OCI-M2 (cell line): ENCODE measurements around the gene SGIP1.
A peak's percentile ranks its signal among the peaks of the same experiment; 100 is the strongest.
"Not testable (repeated sequence)": the region's sequence is repeated elsewhere in the genome, so short reads cannot be mapped to it uniquely, and the experiment has no call there.

ENCODE experiments used
- DNase-seq: peaks from one replicate; lab custom pipeline; 2025; ENCODE audit not compliant: unreplicated experiment; lab: John Stamatoyannopoulos, UW

The SGIP1 gene

GRCh38 chr1:66728021-66728420 is 194.1 kb downstream of the SGIP1 start:
- no peak for DNase-seq

- not testable (repeated sequence) for DNase-seq
Measured at GRCh38 chr1:66728716-66729115, 194.8 kb downstream of the SGIP1 start.

DNA sequence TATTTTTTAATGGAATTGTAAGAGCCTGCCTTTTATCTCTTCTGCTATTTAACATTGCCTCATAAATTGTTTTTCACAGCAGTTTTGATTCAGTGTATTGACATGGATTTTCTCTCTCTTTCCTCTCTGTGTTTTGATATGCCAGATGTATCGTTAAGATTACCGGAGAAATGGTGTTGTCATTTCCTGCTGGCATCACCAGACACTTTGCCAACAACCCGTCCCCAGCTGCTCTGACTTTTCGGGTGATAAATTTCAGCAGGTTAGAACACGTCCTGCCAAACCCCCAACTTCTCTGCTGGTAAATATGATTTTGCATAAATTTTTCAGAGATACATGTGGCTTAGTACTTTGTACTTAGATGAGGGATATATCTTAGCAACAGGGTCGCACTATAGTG is 195.2 kb downstream of the SGIP1 start:
- no peak for DNase-seq

DNA sequence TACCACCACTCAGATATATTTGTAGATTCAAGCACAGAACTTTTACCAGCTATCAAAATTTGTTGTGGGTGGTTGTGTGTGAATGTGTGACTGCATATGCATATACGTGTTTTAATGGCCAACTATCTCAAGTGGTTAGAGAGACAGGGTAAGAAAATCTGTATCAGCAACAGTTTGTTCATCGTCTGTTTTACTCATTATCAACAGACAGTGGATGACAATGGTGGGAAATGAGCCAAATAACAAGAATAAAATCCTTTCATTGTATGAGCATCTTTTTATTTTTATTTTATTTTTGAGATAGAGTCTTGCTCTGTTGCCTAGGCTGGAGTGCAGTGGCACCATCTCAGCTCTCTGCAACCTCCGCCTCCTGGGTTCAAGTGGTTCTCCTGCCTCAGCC is 195.6 kb downstream of the SGIP1 start:
- no peak for DNase-seq

- DNase-seq: no peak
Measured at GRCh38 chr1:66730462-66730861, 196.5 kb downstream of the SGIP1 start.

DNA sequence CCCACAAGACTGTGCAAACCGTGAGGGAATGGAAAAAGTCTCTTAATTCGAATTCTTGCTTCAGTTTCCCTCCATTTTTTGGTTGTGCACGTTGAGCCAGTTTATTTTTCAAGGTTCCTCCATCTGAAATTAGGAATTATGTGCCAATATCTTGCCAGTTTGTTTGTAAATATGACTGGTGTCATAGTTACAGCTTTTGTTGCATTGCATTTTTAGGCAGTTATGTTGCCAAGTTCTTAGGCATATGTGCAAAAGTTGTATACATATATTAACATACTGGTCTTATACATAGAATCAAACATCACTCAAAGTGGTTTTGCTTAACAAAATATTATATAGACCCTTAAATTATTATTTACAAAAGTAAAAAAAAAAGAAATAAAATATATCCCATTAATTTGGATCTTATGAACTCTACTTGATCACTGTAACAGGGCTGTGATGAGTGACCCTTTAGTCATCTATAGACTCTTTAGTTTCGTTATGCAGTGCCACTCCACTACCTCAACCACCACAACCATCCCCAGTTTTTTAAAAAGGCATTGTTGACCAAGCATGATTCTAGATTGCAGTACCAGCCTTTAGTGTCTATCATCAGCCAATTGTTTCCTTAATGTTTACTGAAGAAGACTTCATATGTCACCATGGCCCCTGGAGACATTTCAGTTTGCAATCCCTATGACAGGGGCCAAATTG is 197.4 kb downstream of the SGIP1 start:
- DNase-seq: no peak

- DNase-seq: no peak
Measured at GRCh38 chr1:66732407-66733166, 198.6 kb downstream of the SGIP1 start.

GRCh38 chr1:66733348-66734017 is 199.5 kb downstream of the SGIP1 start:
- DNase-seq: no peak

DNA sequence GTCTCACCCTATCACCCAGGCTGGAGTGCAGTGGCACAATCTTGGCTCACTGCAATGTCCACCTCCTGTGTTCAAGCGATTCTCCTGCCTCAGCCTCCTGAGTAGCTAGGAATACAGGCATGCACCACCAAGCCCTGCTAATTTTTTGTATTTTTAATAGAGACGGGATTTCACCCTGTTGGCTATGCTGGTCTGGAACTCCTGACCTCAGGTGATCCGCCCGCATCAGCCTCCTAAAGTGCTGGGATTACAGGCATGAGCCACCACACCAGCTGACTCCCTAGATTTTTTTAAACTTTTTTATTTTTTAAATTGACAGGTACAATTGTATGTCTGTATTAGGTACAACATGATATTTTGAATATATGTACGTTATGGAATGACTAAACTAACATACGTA is 200.6 kb downstream of the SGIP1 start:
- not testable (repeated sequence) for DNase-seq

DNA sequence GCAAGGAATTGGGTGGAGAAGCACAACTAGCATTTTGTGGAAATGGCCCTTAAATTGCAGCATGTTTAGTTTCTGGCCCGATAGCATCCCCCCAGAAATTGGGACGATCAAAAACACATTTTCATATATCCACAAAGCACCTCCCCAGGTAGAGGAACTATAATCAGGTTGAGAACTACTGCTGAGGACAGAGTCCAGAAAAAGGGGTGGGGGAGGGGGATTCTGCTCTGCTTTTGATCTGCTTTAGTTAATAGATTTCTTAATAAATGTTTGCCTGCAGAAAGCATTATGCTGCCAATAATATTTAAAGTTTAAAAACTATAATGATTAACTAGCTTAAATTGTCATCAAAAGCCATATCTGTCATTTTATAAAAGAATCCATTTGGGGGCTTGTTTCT is 203.9 kb downstream of the SGIP1 start:
- DNase-seq: no peak

- no peak for DNase-seq
Measured at GRCh38 chr1:66739401-66740157, 205.6 kb downstream of the SGIP1 start.

GRCh38 chr1:66745451-66745850 is 211.5 kb downstream of the SGIP1 start:
- DNase-seq: no peak

GRCh38 chr1:66747501-66747900 is 213.5 kb downstream of the SGIP1 start:
- DNase-seq: no peak

GRCh38 chr1:66750577-66750976 is 216.6 kb downstream of the SGIP1 start:
- no peak for DNase-seq

- no peak for DNase-seq
Measured at GRCh38 chr1:66751160-66751559, 217.2 kb downstream of the SGIP1 start.

GRCh38 chr1:66752000-66752592 is 218.1 kb downstream of the SGIP1 start, which contains the start of gene DYNLT5:
DYNLT5 (plus strand) TSS chr1:66752459; CDS start chr1:66754659, 2,200 bp downstream.
- no peak for DNase-seq

DNA sequence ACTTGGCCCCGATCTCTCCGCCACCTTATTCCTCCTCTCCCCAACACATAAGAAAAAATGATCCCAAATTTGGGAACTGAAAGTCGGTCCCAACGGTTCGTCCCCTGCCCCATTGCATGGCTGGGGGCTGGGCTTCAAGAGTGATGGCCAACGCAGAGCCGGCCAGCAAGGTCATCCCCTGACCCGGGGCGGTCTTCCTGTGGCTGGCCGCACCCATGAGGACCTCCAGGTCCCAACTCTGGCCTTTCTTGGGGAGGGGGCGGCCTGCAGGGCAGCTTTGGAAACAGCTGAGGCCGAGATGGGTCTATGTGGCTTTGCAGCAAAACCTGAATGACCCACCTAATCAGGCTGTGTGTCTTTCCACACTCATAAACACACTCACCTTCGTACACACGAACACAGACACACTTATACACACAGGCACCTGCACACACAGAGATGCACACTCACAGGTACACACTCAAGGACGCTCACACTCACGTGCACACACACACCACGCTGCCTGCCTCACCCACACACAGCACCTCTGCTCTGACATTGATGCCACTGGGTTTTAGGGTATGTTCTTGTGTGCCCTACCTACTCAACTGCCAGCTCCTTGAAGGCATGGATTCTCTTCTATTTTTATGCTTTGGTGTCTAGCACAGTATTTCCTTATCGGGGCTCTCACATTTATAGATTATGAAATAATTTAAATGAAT is 218.9 kb downstream of the SGIP1 start:
- no peak for DNase-seq

- peak; percentile 38 for DNase-seq
Measured at GRCh38 chr1:66757722-66758240, 223.8 kb downstream of the SGIP1 start.

GRCh38 chr1:66758241-66758755 is 224.3 kb downstream of the SGIP1 start:
- DNase-seq: no peak

DNA sequence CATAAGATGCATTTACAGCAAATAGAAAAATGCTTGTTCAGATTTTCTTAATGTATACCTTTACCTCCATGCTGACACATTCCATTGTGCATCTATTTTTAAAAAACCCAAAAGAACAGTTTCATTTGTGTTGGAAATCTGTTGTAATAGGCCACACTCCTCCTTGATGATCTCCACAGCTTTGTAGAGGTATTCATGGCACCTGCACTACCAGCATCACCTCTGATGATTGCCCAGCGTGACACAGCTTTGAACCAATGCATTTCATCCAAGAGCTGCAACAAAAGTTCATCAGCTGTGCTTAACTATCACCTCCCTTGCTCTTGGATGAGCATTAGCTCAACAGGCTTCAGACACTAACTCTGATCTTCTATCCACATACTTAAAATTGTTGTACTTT is 226.6 kb downstream of the SGIP1 start:
- no peak for DNase-seq
